GM12878 (cell line): ENCODE measurements around the gene RGS19. TPM values are rescaled to one million over a fixed set of nuclear protein-coding genes. Genes with fewer than 3 reads are reported as not detected.

Source experiments
- ASH2L ChIP-seq: fragments of 300-600, 200-600 bp; sonication (generic); IDR thresholded peaks from 2 replicates; pipeline ENCODE4 v1.6.1; 2017; ENCODE audit warnings: low read depth, mild to moderate bottlenecking, borderline replicate concordance
- ATF7 ChIP-seq: fragments of 450-650 bp; IDR thresholded peaks from 2 replicates; pipeline ENCODE4 v1.6.1; 2016; ENCODE audit warnings: low read depth, mild to moderate bottlenecking
- ETV6 ChIP-seq, 2 experiments: fragments of 450-650 bp in 1 of 2; IDR thresholded peaks in 1 of 2; conservative IDR thresholded peaks in 1 of 2; 2 replicates each; pipeline ENCODE4 v1.6.1; 2014; ENCODE audit warnings: antibody characterized with exemption in 1 of 2, borderline replicate concordance in 1 of 2, low read depth in 1 of 2, mild to moderate bottlenecking in 1 of 2, moderate library complexity in 1 of 2
- GABPA ChIP-seq: IDR thresholded peaks from 2 replicates; pipeline ENCODE4 v1.6.1; 2014; ENCODE audit warnings: antibody characterized with exemption, low read depth, mild to moderate bottlenecking, inconsistent platforms
- IKZF2 ChIP-seq, 2 experiments: fragments of 450-650 bp; IDR thresholded peaks; 2 replicates each; pipeline ENCODE4 v1.6.1; 2017; ENCODE audit warnings: mild to moderate bottlenecking in 2 of 2, moderate library complexity in 2 of 2
- MTA3 ChIP-seq: IDR thresholded peaks from 2 replicates; pipeline ENCODE4 v1.6.1; 2012; ENCODE audit warnings: low read length, inconsistent platforms, borderline replicate concordance
- PAX8 ChIP-seq: fragments of 450-650 bp; IDR thresholded peaks from 2 replicates; pipeline ENCODE4 v1.6.1; 2017; ENCODE audit warnings: mild to moderate bottlenecking, moderate library complexity
- SREBF2 ChIP-seq: IDR thresholded peaks from 2 replicates; pipeline ENCODE4 v1.6.1; 2012; ENCODE audit warnings: mild to moderate bottlenecking, low read length
- SUPT20H ChIP-seq: IDR thresholded peaks from 2 replicates; pipeline ENCODE4 v1.6.1; 2011; ENCODE audit warnings: low read depth, mild to moderate bottlenecking, low read length, moderate library complexity, borderline replicate concordance; ENCODE audit not compliant: control insufficient read depth
- polyA plus RNA-seq, 11 experiments: library from polyadenylated mRNA; depleted of rRNA in 4 of 11; unstranded in 6 of 11; stranded (reverse) in 5 of 11; fragments of >200 nt; fragmentation: Nextera tagmentation in 4 of 11; fragmentation: Illumina TruSeq in 1 of 11; extraction: Ambion mirVana in 4 of 11; extraction: Trizol in 1 of 11; gene quantifications; 1 replicate in 1 of 11; 2 replicates in 10 of 11; pipeline versions ENCODE4 v1.2.1 to v1.2.3, GENCODE V29; 2011 to 2016; ENCODE audit warnings: inconsistent platforms in 2 of 11, missing spikeins in 2 of 11, low read depth in 1 of 11
- total RNA-seq, 4 experiments: library from RNA; depleted of rRNA in 3 of 4; stranded (reverse); fragments of >200 nt in 3 of 4; fragmentation: Illumina TruSeq in 1 of 4; extraction: Trizol in 1 of 4; gene quantifications; 2 replicates each; pipeline versions ENCODE4 v1.2.1 to v1.2.3, GENCODE V29; 2013 to 2021
- TF ChIP-seq, protein P1 (sequence below), 3 experiments: IDR thresholded peaks in 2 of 3; conservative IDR thresholded peaks in 1 of 3; 2 replicates each; pipeline ENCODE4 v1.5.1; 2011; ENCODE audit warnings: low read depth in 3 of 3, low read length in 3 of 3, mild to moderate bottlenecking in 3 of 3, control low read depth in 2 of 3, moderate library complexity in 2 of 3, inconsistent platforms in 1 of 3, mixed read lengths in 1 of 3; ENCODE audit not compliant: control insufficient read depth in 2 of 3, insufficient read depth in 1 of 3; ENCODE audit errors: extremely low read depth in 1 of 3

RGS19 gene
- total and polyA plus RNA-seq, 10 of the 15 experiments (the other 5 are each of a cell fraction or from before 2014, with no cell fraction given), result 0.82 to 62.4 (median 39.8) TPM

DNA sequence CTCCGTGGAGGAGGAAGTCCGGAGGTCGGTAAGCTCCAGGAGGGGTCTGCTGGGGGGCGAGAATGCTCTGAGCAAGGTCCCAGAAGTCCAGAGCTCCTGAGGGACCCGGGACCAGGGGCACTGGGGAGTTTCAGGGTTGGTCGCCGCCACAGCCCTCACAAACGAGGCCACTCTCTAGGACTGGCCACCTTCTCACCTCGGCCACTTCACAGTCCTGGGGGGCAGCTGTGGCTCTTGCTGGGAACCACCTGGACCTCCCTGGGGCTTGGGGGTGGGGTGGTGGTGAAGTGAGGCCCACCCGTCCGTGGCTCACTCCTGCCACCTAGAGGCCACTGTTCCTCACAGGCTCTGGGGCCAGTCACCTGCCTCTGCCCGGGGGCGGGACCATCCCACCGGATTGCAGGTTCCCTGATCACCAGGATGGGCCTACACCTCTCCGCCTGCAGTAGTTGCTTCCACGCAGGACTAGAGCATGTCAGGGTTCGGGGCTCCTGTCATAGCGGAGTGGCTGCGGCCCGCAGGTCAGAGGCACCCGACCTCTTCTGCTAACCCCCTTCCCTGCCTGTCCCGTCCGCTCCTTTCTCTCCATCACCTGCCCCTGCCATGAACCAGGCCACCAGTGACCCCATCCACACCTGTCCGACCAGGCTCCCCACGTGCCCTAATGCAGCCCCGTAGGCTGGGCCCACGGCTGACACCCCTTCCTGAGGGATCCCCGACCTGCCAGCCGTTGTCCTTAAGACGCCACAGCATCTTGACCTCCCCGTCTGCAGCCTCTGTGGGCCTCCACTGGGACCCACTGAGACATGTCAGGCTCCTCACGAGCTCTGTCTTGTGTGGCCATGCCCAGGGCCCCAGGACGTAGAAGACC, 21.5 kb downstream of the RGS19 start (continued):
- TF ChIP-seq GABPA (no peak), ASH2L (no peak), PAX8 (no peak), SREBF2 (no peak), ATF7 (0 out of 2 replicates have a peak, but pooled peaks have one; percentile 7), SUPT20H (no peak), IKZF2 (IDR thresholded peaks at IDR 0.05) (peak; percentile 37 to 38; a peak in 2 of 4 replicates), ETV6 (conservative IDR thresholded peaks at IDR 0.05 in 1 of 2, IDR thresholded peaks at IDR 0.05 in 1 of 2; ENCODE audit: borderline replicate concordance in 1 of 2, low read depth in 1 of 2) (no peak), MTA3 (no peak)
- TF ChIP-seq, protein P1, sequence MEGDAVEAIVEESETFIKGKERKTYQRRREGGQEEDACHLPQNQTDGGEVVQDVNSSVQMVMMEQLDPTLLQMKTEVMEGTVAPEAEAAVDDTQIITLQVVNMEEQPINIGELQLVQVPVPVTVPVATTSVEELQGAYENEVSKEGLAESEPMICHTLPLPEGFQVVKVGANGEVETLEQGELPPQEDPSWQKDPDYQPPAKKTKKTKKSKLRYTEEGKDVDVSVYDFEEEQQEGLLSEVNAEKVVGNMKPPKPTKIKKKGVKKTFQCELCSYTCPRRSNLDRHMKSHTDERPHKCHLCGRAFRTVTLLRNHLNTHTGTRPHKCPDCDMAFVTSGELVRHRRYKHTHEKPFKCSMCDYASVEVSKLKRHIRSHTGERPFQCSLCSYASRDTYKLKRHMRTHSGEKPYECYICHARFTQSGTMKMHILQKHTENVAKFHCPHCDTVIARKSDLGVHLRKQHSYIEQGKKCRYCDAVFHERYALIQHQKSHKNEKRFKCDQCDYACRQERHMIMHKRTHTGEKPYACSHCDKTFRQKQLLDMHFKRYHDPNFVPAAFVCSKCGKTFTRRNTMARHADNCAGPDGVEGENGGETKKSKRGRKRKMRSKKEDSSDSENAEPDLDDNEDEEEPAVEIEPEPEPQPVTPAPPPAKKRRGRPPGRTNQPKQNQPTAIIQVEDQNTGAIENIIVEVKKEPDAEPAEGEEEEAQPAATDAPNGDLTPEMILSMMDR (IDR thresholded peaks at IDR 0.05 in 2 of 3, conservative IDR thresholded peaks at IDR 0.05 in 1 of 3; ENCODE audit: control insufficient read depth in 2 of 3, extremely low read depth in 1 of 3, insufficient read depth in 1 of 3, low read depth in 3 of 3, low read length in 3 of 3), result peak; percentile 92 to 94 (median 93)
